Fibroblast of the aortic adventitia (primary cell): ENCODE measurements around the gene FUZ. TPM values are rescaled to one million over a fixed set of nuclear protein-coding genes. Genes with fewer than 3 reads are reported as not detected.

ENCODE experiments used
- DNase-seq: peaks from one replicate; pipeline ENCODE4 v3.0.0-alpha.2; 2010; ENCODE audit warnings: low read depth
- H3K4me3 ChIP-seq: 2 replicates; pipeline ENCODE4 v1.5.1; 2011; ENCODE audit warnings: low read depth, mild to moderate bottlenecking, control low read depth, low read length, moderate library complexity
- CTCF ChIP-seq: IDR thresholded peaks from 2 replicates; pipeline ENCODE4 v1.5.1; 2011; ENCODE audit warnings: mild to moderate bottlenecking, low read length, control low read depth, inconsistent platforms; ENCODE audit not compliant: insufficient read depth
- total RNA-seq: library from RNA; depleted of rRNA; stranded (reverse); fragments of >200 nt; gene quantifications from 2 replicates; pipeline ENCODE4 v1.2.3, GENCODE V29; 2012; ENCODE audit warnings: low replicate concordance

Gene FUZ
- total RNA-seq, 1 donor = 23.5 TPM

- TF ChIP-seq CTCF = no peak
- H3K4me3 ChIP-seq = peak overlapping the region; percentile 99
- DNase-seq = no peak
Observed at GRCh38 chr19:49818649-49819370, 5.7 kb upstream of the FUZ start.

GRCh38 chr19:49817964-49818648 is 5.0 kb upstream of the FUZ start, which contains the start of gene MED25:
Gene MED25 (plus strand): TSS chr19:49818289. CDS start chr19:49818342, 53 bp downstream.
- peak; percentile 89 for DNase-seq
- peak; percentile 36 for TF ChIP-seq CTCF
- peak within 1 kb of the TSS; percentile 99 for H3K4me3 ChIP-seq

- H3K4me3 ChIP-seq = no peak overlapping the region
- no peak for DNase-seq
- no peak for TF ChIP-seq CTCF
Observed at GRCh38 chr19:49816590-49816989, 3.5 kb upstream of the FUZ start.

GRCh38 chr19:49814010-49814409 is 918 bp upstream of the FUZ start:
- DNase-seq = no peak
- no peak for TF ChIP-seq CTCF
- H3K4me3 ChIP-seq = peak overlapping the region; percentile 73

GRCh38 chr19:49812452-49812996 is 568 bp downstream of the FUZ start:
- no peak for TF ChIP-seq CTCF
- peak overlapping the region; percentile 73 for H3K4me3 ChIP-seq
- no peak for DNase-seq

- H3K4me3 ChIP-seq = no peak overlapping the region
- TF ChIP-seq CTCF = no peak
- DNase-seq = no peak
Observed at GRCh38 chr19:49811328-49811727, 1.8 kb downstream of the FUZ start.
